Tibial artery (tissue), 4 donors: ENCODE results near the gene NAT10.
A peak's percentile ranks its signal among the peaks of the same experiment; 100 is the strongest.

Experiments
- DNase-seq, 2 donors: peaks; one replicate each; pipeline ENCODE4 v3.0.0-alpha.2; 2019
- H3K27ac ChIP-seq, 2 donors: fragments of 200-600 bp; sonication (generic) in 1 of 2; 1 replicate in 1 of 2; 2 replicates in 1 of 2; pipeline ENCODE4 v1.5.1; 2018 to 2019; ENCODE audit warnings: mild to moderate bottlenecking in 1 of 2
- H3K27me3 ChIP-seq, 2 donors: fragments of 200-600 bp; sonication (generic) in 1 of 2; one replicate each; pipeline versions ENCODE4 v1.5.1 to v1.6.0; 2016 to 2019
- H3K36me3 ChIP-seq, 3 donors: fragments of 200-600 bp; sonication (generic) in 2 of 3; one replicate each; pipeline ENCODE4 v1.5.1; 2016 to 2019; ENCODE audit warnings: mild to moderate bottlenecking in 2 of 3
- H3K4me1 ChIP-seq, 4 donors: fragments of 200-600 bp; sonication (generic) in 2 of 4; 1 replicate in 3 of 4; 2 replicates in 1 of 4; pipeline ENCODE4 v1.5.1; 2016 to 2019
- H3K4me3 ChIP-seq, 2 donors: fragments of 200-600 bp; sonication (generic) in 1 of 2; 1 replicate in 1 of 2; 2 replicates in 1 of 2; pipeline ENCODE4 v1.5.1; 2018 to 2019; ENCODE audit warnings: mild to moderate bottlenecking in 2 of 2
- H3K9me3 ChIP-seq, 3 donors: fragments of 200-600 bp; sonication (generic) in 1 of 3; one replicate each; pipeline ENCODE4 v1.5.1; 2016 to 2019
- CTCF ChIP-seq, 2 experiments: fragments of 200-600 bp in 1 of 2; fragments of 450-650 bp in 1 of 2; IDR thresholded peaks; one replicate each; pipeline ENCODE4 v1.5.1; 2017 to 2019; ENCODE audit warnings: antibody characterized with exemption in 2 of 2, mild to moderate bottlenecking in 1 of 2, moderate library complexity in 1 of 2
- intact Hi-C: fragments of 100-400 bp; cut with DNase I; formaldehyde crosslinking; loops from one replicate; pipeline ENCODE4 v1.15.0; 2023; ENCODE audit warnings: low total_unique reads

Gene NAT10

GRCh38 chr11:34174412-34175041 lies 69.1 kb downstream of the NAT10 start:
- intact Hi-C loops = loop anchor here (2.0 to 5.0 kb wide), 2 partner anchors 184 to 318 kb away; partner anchors contain the start of gene ABTB2
- peak; percentile 82 to 90 for DNase-seq
- Histone ChIP-seq H3K36me3 (no peaks in the 10 kb centered on the region), H3K4me1 (peaks cover 0 to 13% (median 8%) of the 10 kb centered on the region in 4 donors), H3K27ac (peak overlapping the region; percentile 33 to 54), H3K9me3 (no peaks in the 10 kb centered on the region), H3K4me3 (peak overlapping the region; percentile 26 to 47), H3K27me3 (no peaks in the 10 kb centered on the region)
- TF ChIP-seq CTCF (IDR thresholded peaks at IDR 0.05) = peak; percentile 97 to 98

- Histone ChIP-seq H3K27ac (peak overlapping the region in 1 of 2 donors; percentile 33), H3K4me3 (no peak overlapping the region), H3K36me3 (no peaks in the 10 kb centered on the region), H3K4me1 (peaks cover 0 to 13% (median 8%) of the 10 kb centered on the region in 4 donors), H3K9me3 (no peaks in the 10 kb centered on the region), H3K27me3 (no peaks in the 10 kb centered on the region)
- intact Hi-C loops = loop anchor here (2.0 kb wide), 1 partner anchor 183 kb away; the partner anchor contains the start of gene ABTB2
- no peak for TF ChIP-seq CTCF (IDR thresholded peaks at IDR 0.05)
- DNase-seq = no peak
Measured at GRCh38 chr11:34175284-34176019, 70.0 kb downstream of the NAT10 start.

GRCh38 chr11:34176751-34177209 lies 71.4 kb downstream of the NAT10 start:
- intact Hi-C loops = no loop called here
- H3K27me3 ChIP-seq = no peaks in the 10 kb centered on the region
- no peaks in the 10 kb centered on the region for H3K9me3 ChIP-seq
- H3K36me3 ChIP-seq = no peaks in the 10 kb centered on the region
- TF ChIP-seq CTCF (IDR thresholded peaks at IDR 0.05) = no peak
- H3K4me1 ChIP-seq = peaks cover 0 to 13% (median 8%) of the 10 kb centered on the region in 4 donors
- no peak overlapping the region for H3K27ac ChIP-seq
- no peak overlapping the region for H3K4me3 ChIP-seq
- no peak for DNase-seq

GRCh38 chr11:34178209-34178821 lies 72.9 kb downstream of the NAT10 start:
- Histone ChIP-seq H3K4me1 (peaks cover 0 to 13% (median 8%) of the 10 kb centered on the region in 4 donors), H3K4me3 (no peak overlapping the region), H3K27me3 (no peaks in the 10 kb centered on the region), H3K36me3 (no peaks in the 10 kb centered on the region), H3K9me3 (no peaks in the 10 kb centered on the region), H3K27ac (no peak overlapping the region)
- no peak for DNase-seq
- no peak for TF ChIP-seq CTCF (IDR thresholded peaks at IDR 0.05)
- intact Hi-C loops = no loop called here

- no peak overlapping the region for H3K27ac ChIP-seq
- no peaks in the 10 kb centered on the region for H3K27me3 ChIP-seq
- H3K4me3 ChIP-seq = no peak overlapping the region
- H3K9me3 ChIP-seq = no peaks in the 10 kb centered on the region
- intact Hi-C loops = no loop called here
- no peaks in the 10 kb centered on the region for H3K36me3 ChIP-seq
- DNase-seq = no peak
- peaks cover 0 to 9% (median 7%) of the 10 kb centered on the region in 4 donors for H3K4me1 ChIP-seq
- TF ChIP-seq CTCF (IDR thresholded peaks at IDR 0.05) = no peak
Measured at GRCh38 chr11:34179026-34179675, 73.7 kb downstream of the NAT10 start.
